ENCODE data around the gene KNOP1.

GRCh38 chr16:19683453-19684236 lies 34.4 kb downstream of the KNOP1 start:
- no peak for TF ChIP-seq CTCF (conservative IDR thresholded peaks at IDR 0.05; ENCODE audit: low read depth, low read length)
- TF ChIP-seq EZH2phosphoT487 (IDR thresholded peaks at IDR 0.05; ENCODE audit: borderline replicate concordance, low read length) = no peak
- TF ChIP-seq EZH2 (IDR thresholded peaks at IDR 0.05; ENCODE audit: low read length, unreplicated experiment) = no peak

All from PC-3 (cell line).